ENCODE data around the gene ADCY7. TPM values are rescaled to one million over a fixed set of nuclear protein-coding genes. Genes with fewer than 3 reads are reported as not detected.
"Not testable (repeated sequence)": the region's sequence is repeated elsewhere in the genome, so short reads cannot be mapped to it uniquely, and the experiment has no call there.

The ADCY7 gene
- 100 to 1,000 TPM; 131 to 232 TPM for total RNA-seq

DNA sequence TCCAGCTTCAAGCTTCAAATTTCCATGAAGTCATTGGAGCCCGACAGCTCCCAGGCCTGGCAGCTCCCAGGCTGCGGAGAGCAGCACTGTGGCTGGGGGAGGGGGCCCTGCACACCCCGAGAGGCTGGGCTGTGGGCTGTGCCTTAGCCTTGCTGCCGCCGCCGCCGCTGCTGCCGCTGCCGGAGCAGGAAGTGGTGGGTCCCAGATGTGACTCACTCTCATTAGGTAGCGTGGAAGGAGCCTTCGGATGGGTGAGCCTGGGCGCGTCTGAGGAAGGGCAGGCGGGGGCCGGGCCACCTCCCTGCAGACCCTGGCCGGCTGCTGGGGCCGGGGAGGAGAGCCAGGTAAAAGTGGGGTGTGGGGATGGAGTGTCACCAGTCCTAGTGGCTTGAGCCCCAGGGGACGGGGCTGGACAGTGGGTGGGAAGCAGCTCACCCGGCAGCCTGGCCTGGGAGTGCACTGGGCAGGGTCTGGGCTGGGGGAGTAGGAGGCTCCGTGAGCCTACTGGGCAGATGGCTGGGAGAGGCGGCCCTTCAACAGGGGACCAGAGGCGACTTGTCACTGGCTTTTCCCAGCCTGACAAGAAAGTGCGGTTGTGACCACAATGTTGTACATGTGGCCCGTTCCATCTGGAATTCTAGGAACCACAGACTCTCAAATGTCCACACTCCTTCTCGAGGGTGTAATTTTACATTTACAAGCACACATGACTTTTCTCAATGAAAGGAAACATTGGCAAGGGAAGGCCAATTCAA, at the start of gene ADCY7:
ADCY7 (plus strand) TSS at position 215 of the 755 bp plus-strand sequence. CDS start 21,629 bp downstream, outside the sequence.
- no peaks in the 10 kb centered on the region for H3K9me3 Mint-ChIP-seq (ENCODE audit: low read depth)
- peak; percentile 85 for ATAC-seq
- H3K4me3 Mint-ChIP-seq: peak within 1 kb of the TSS; percentile 97
- peak within 1 kb of the TSS; percentile 99 for H3K27ac Mint-ChIP-seq
- no peaks in the 10 kb centered on the region for H3K27me3 Mint-ChIP-seq
- CTCF ChIA-PET: interaction anchor here (1.0 to 3.7 kb wide), 8 partner anchors 8 to 87 kb away, joined by 3 to 27 read pairs (median 8); no protein-coding TSS in a partner anchor
- H3K36me3 Mint-ChIP-seq: peaks cover 18% of the 10 kb centered on the region
- DNase-seq: peak; percentile 93
- H3K4me1 Mint-ChIP-seq: peaks cover 80% of the 10 kb centered on the region

DNA sequence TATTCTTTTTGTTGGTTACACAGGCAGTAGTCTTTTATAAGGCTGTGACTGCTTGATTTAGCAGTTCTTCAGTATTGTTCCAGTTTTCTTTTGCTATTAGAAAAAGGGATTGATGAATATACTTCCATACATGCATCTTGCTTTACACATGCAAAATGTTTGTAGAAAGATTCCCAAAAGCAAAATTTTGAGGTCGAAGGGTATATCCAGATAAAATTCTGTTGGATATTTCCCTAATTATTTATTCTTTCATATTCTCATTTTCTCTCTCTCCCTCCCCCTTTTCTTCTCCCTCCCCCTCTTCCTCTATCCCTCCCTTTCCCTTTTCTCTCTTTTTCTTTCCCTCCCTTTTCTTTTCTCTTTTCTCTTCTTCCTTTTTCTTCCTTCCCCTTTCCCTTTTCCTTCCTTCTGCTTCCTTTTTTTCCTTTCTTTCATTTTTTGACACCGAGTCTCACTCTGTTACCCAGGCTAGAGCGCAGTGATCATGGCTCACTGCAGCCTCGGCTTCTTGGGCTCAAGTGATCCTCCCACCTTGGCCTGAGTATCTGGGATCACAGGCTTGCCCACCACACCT, 46.9 kb upstream of the ADCY7 start:
- H3K36me3 Mint-ChIP-seq: peaks cover 32% of the 10 kb centered on the region
- CTCF ChIA-PET: no interaction called here
- no peak overlapping the region for H3K27ac Mint-ChIP-seq

DNA sequence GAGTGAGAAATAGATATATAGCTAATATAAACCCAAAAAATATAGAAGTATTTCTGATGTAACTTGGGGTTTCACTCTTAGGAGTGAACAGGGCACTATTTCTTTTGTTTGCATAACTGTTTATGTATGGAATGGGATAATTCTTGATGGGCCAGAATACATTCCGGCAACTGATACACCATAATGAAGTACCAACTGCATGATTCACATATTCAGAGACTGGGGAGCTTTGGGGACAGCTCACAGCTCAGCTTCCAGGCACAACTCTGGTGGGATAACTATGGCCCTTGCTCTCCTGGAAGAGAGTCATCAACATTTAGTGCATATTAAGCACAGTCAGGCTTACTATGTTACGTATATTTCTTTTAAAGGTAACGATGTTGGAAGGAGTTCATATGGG, 42.1 kb upstream of the ADCY7 start:
- DNase-seq (no peak), ATAC-seq (no peak)
- no peak overlapping the region for H3K4me3 Mint-ChIP-seq
- H3K27ac Mint-ChIP-seq: no peak overlapping the region
- H3K27me3 Mint-ChIP-seq: no peaks in the 10 kb centered on the region
- H3K9me3 Mint-ChIP-seq (ENCODE audit: low read depth): no peaks in the 10 kb centered on the region
- H3K36me3 Mint-ChIP-seq: peaks cover 47% of the 10 kb centered on the region
- CTCF ChIA-PET: no interaction called here
- H3K4me1 Mint-ChIP-seq: peaks cover 11% of the 10 kb centered on the region

More for the DNA sequence above, 46.9 kb upstream of the ADCY7 start:
- no peaks in the 10 kb centered on the region for H3K27me3 Mint-ChIP-seq
- no peak overlapping the region for H3K4me3 Mint-ChIP-seq
- H3K9me3 Mint-ChIP-seq (ENCODE audit: low read depth): no peaks in the 10 kb centered on the region
- DNase-seq: no peak
- H3K4me1 Mint-ChIP-seq: peaks cover 24% of the 10 kb centered on the region
- ATAC-seq: no peak

DNA sequence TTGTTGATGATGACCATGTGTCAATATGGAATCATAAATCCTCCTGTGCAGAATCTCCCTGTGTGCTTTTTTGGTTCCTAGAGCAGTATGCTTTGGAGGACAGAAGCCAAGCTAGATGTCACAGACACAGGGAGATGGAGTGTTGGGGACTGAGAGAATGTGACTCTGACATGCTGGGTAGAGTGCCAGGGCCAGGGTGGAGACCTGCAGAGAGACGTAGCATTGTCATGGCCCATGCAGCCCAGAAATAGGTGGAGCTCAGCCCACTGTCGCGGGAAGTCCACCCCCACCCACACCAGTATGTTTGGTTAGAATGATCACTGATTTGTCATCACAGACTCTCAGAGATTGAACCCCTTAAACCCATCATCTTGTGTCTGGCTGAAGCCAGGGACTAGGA, 39.2 kb upstream of the ADCY7 start:
- peaks cover 42% of the 10 kb centered on the region for H3K36me3 Mint-ChIP-seq
- peak overlapping the region; percentile 24 for H3K27ac Mint-ChIP-seq
- ATAC-seq (no peak), DNase-seq (no peak)
- CTCF ChIA-PET: no interaction called here
- no peaks in the 10 kb centered on the region for H3K27me3 Mint-ChIP-seq
- no peaks in the 10 kb centered on the region for H3K9me3 Mint-ChIP-seq (ENCODE audit: low read depth)
- no peak overlapping the region for H3K4me3 Mint-ChIP-seq
- peaks cover 11% of the 10 kb centered on the region for H3K4me1 Mint-ChIP-seq

DNA sequence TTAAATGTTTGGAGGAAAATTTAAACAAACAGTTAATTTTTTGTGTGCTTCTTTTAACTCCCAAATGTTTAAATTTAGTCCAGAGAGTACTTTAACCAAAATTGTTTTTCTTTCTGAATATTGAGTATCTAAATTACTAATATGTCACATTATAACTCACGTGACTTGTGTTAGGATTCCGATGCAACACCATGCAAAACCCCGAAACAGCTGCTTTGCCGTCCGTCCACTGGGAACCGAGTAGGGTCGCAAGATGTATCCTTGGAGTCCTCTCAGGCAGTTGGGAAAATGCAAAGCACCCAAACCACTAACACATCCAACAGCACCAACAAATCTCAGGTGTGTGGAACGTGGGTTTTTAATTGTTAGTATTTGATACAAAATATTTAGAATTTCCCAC, 38.7 kb upstream of the ADCY7 start:
- DNase-seq: no peak
- Mint-ChIP-seq H3K27me3 (no peaks in the 10 kb centered on the region), H3K9me3 (ENCODE audit: low read depth) (no peaks in the 10 kb centered on the region), H3K27ac (no peak overlapping the region), H3K36me3 (peaks cover 41% of the 10 kb centered on the region), H3K4me3 (no peak overlapping the region), H3K4me1 (peaks cover 11% of the 10 kb centered on the region)
- CTCF ChIA-PET: no interaction called here
- ATAC-seq: no peak

DNA sequence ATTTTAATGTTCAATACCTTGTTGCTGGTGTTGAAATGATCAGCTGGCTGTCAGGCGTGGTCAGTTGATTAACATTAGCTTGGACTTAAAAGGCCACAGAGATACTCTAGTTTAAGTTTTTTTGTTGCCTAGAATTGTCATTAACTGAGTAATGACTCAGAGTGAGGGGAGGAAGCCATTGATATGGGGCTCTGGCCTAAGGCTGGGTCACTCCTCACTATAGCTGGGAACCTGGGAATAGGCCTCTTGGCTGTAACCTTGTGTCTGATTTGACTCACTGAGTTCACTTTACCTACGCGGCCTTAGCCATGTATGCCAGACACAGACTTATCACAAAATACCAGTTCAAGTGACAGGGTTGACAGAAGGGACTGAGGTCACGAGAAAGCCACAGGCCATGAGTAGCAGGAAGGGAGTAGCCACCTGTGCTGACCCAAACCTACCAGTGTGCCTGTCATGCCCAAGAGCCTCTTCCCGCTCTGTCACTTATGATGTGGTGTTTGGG, 37.9 kb upstream of the ADCY7 start:
- H3K27ac Mint-ChIP-seq: no peak overlapping the region
- ATAC-seq (no peak), DNase-seq (no peak)
- no peak overlapping the region for H3K4me3 Mint-ChIP-seq
- H3K27me3 Mint-ChIP-seq: no peaks in the 10 kb centered on the region
- CTCF ChIA-PET: no interaction called here
- peaks cover 41% of the 10 kb centered on the region for H3K36me3 Mint-ChIP-seq
- H3K9me3 Mint-ChIP-seq (ENCODE audit: low read depth): no peaks in the 10 kb centered on the region
- peaks cover 11% of the 10 kb centered on the region for H3K4me1 Mint-ChIP-seq

DNA sequence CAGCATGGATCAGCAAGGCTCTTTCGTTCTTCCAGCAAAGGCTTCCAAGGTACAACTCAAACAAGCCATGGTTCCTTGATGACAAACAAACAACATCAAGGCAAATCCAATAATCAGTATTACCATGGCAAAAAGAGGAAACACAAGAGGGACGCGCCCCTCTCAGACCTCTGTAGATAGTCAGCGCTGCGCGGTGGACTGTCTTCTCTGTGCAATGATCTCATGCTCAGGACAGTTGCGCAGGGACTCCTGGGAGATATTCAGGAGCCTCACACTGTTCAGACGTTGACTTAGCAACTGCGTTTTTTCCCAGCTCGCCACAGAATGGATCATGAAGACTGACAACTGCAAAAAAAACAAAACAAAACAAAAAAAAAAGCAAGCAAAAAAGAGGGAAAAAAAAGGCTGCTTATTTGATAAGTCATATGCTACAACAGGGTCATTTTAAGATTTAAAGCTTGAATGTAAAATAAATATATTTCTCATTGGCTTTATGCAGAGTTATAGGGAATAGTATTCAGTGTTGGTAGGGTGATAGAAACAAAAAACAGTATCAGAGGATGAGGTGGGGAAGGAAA, 37.1 kb upstream of the ADCY7 start:
- Mint-ChIP-seq H3K36me3 (peaks cover 38% of the 10 kb centered on the region), H3K4me3 (no peak overlapping the region), H3K9me3 (ENCODE audit: low read depth) (no peaks in the 10 kb centered on the region), H3K27ac (no peak overlapping the region), H3K27me3 (no peaks in the 10 kb centered on the region), H3K4me1 (peaks cover 11% of the 10 kb centered on the region)
- CTCF ChIA-PET: no interaction called here
- no peak for ATAC-seq
- no peak for DNase-seq

DNA sequence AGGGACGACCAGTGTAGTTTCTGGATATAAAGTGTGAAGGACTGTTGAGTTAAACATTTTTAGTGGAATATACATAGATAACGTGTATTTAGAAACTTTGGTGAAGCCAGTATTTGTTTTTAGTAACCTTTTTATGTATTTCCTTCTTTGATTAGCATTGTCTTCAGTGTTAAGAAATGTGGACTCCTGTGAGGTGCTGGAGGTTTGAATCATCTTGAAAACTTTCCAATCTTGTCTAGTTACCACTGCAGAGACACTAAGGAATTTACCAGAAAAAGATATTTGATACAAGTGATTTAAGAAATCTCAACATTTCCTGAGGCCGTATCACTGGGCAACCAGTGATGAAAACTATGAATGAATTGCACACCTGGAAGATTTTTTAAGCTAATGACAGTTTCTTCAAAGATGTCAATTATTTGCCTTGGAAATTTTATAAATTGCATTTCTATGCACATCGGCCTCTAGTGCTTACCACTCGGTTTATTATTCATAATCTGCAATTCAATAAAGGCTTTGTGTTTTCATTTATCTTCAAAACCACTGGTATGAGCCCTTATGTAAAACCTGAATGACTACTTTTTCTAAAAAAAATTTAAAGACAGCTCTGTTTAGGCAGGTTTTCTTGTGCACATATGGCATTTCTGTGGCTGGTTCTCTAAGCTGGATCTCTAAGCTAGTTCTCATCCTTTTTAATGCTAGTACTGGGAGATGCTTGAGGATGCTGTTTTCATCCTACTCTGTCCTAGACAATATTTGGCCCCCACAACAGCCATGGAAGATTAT, 31.4 kb upstream of the ADCY7 start:
- Mint-ChIP-seq H3K9me3 (ENCODE audit: low read depth) (no peaks in the 10 kb centered on the region), H3K36me3 (peaks cover 3% of the 10 kb centered on the region), H3K4me3 (no peak overlapping the region), H3K4me1 (peaks cover 9% of the 10 kb centered on the region), H3K27ac (no peak overlapping the region), H3K27me3 (no peaks in the 10 kb centered on the region)
- ATAC-seq (no peak), DNase-seq (no peak)
- CTCF ChIA-PET: interaction anchor here (1.0 kb wide), 1 partner anchor 9 kb away, joined by 3 read pairs; no protein-coding TSS in a partner anchor

DNA sequence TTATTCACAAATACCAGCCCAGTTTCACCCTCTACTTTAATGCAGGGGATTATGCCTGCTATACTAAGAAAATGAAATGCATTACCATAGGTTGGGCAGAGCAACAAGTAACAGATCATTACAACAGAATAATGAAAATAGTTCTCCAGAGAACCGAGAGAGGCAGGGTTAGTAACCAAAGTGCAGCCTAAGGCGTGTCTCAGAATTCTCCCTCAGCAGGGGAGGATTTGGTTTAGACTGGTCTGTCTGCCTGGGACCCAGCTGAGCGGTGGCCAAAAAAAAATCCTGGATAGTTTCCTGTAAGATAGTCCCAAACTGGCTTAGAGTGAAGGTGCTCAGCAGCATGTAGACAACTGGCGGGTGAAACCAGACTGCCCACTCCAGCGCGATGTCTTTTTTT, 30.8 kb upstream of the ADCY7 start:
- Mint-ChIP-seq H3K4me3 (no peak overlapping the region), H3K4me1 (peaks cover 9% of the 10 kb centered on the region), H3K27me3 (no peaks in the 10 kb centered on the region), H3K36me3 (peaks cover 3% of the 10 kb centered on the region), H3K27ac (no peak overlapping the region), H3K9me3 (ENCODE audit: low read depth) (no peaks in the 10 kb centered on the region)
- ATAC-seq (no peak), DNase-seq (no peak)
- CTCF ChIA-PET: interaction anchor here (1.0 kb wide), 1 partner anchor 8 kb away, joined by 3 read pairs; no protein-coding TSS in a partner anchor

DNA sequence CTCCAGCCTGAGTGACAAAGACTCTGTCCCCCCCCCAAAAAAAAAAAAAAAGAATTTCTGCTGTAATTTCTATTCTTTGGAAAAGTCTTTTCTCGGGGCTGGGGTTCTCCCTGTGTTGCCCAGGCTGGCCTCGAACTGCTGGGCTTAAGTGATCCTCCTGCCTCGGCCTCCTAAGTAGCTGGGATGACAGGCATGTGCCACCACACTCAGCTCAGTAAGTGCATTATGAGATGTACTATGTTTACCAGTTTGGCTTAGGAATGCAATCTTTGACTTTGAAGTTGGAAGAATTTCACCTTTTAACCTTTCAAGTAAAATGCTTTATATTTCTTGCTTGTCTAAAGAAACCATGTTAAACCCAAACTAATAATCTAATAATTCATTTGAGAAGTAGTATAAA, 28.0 kb upstream of the ADCY7 start:
- peaks cover 2% of the 10 kb centered on the region for H3K36me3 Mint-ChIP-seq
- DNase-seq: no peak
- CTCF ChIA-PET: interaction anchor here (0.7 to 1.4 kb wide), 3 partner anchors 84 to 125 kb away, joined by 3 to 4 read pairs (median 3); no protein-coding TSS in a partner anchor
- H3K27ac Mint-ChIP-seq: no peak overlapping the region
- no peaks in the 10 kb centered on the region for H3K9me3 Mint-ChIP-seq (ENCODE audit: low read depth)
- H3K4me3 Mint-ChIP-seq: no peak overlapping the region
- no peak for ATAC-seq
- H3K4me1 Mint-ChIP-seq: peaks cover 9% of the 10 kb centered on the region
- peaks cover 12% of the 10 kb centered on the region for H3K27me3 Mint-ChIP-seq

DNA sequence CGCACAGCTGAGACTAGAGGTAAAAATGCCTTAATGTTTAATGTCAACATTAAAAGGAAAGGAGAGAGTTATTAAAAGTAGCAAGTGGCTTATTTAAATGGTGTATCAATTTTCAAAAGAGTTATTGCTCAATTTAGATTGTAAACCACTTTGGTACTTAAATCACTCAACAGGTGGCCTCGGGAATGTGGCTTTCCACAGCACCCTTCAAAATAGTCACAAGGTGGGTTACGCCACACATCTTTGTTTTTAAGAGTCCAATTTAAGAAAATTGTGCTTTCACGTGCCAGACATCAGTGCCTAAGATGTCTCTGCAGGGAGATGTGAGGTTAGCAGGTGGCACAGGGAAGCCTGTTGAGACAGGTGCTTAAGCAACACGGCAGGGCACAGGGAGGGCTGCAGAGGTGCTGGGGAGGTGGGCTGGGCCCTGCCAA, 27.5 kb upstream of the ADCY7 start:
- no peaks in the 10 kb centered on the region for H3K9me3 Mint-ChIP-seq (ENCODE audit: low read depth)
- no peak for DNase-seq
- ATAC-seq: no peak
- H3K4me1 Mint-ChIP-seq: peaks cover 9% of the 10 kb centered on the region
- no peak overlapping the region for H3K27ac Mint-ChIP-seq
- H3K4me3 Mint-ChIP-seq: no peak overlapping the region
- peaks cover under 1% of the 10 kb centered on the region for H3K36me3 Mint-ChIP-seq
- CTCF ChIA-PET: interaction anchor here (1.0 to 1.1 kb wide), 2 partner anchors 83 to 172 kb away, joined by 3 read pairs; no protein-coding TSS in a partner anchor
- peaks cover 12% of the 10 kb centered on the region for H3K27me3 Mint-ChIP-seq

DNA sequence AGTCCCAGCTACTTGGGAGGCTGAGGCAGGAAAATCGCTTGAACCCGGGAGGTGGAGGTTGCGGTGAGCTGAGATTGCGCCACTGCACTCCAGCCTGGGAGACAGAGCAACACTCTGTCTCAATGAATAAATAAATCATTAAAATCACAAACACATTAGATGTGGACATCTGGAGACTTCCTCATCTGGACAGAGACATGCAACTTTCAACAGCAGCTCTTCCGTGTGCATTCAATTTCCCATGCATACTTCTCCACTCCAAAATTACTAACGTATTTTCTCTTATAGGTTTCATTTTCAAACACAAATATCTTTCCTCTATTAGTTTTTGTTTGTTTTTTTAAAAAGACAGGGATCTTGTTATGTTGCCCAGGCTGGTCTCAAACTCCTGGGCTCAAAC, 23.3 kb upstream of the ADCY7 start:
- peaks cover 12% of the 10 kb centered on the region for H3K27me3 Mint-ChIP-seq
- H3K36me3 Mint-ChIP-seq; H3K9me3 Mint-ChIP-seq (ENCODE audit: low read depth); H3K27ac Mint-ChIP-seq; DNase-seq; H3K4me3 Mint-ChIP-seq; ATAC-seq: not testable (repeated sequence)
- H3K4me1 Mint-ChIP-seq: peaks cover 28% of the 10 kb centered on the region
- CTCF ChIA-PET: interaction anchor here (1.0 to 2.7 kb wide), 4 partner anchors 10 to 563 kb away, joined by 3 to 8 read pairs (median 4); no protein-coding TSS in a partner anchor

DNA sequence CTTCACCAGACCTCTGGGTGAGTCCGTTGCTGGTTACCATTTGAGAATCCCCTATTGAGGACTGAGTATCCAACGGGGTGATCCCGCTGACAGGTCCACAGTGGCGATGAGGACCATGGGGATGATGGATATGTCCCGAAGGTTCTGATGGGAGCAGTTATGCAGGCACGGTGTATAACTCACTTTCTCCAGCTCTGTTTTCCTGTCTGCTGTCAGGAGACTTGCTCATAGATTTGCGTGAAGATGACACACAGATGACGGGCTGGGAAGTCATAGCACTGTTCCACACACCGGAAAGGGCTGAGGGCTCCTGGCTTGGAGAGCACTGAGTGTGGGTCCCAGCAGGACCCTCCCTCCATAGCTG, 22.2 kb upstream of the ADCY7 start:
- Mint-ChIP-seq H3K36me3 (no peaks in the 10 kb centered on the region), H3K27ac (no peak overlapping the region), H3K27me3 (peaks cover 12% of the 10 kb centered on the region), H3K9me3 (ENCODE audit: low read depth) (no peaks in the 10 kb centered on the region), H3K4me3 (no peak overlapping the region), H3K4me1 (peaks cover 30% of the 10 kb centered on the region)
- DNase-seq: no peak
- no peak for ATAC-seq
- CTCF ChIA-PET: interaction anchor here (1.3 to 2.7 kb wide), 2 partner anchors 9 to 111 kb away, joined by 3 to 8 read pairs; no protein-coding TSS in a partner anchor
